Kidney (tissue), 14 donors: Measurements from ENCODE around the gene LRP6. TPM values are rescaled to one million over a fixed set of nuclear protein-coding genes. Genes with fewer than 3 reads are reported as not detected.

Source experiments
- DNase-seq, 5 donors: peaks; one replicate each; pipeline ENCODE4 v3.0.0-alpha.2; 2013 to 2020
- FAIRE-seq: peaks from 2 replicates; lab custom pipeline; 2012; peaks lifted over from hg19 to GRCh38; lab: Jason Lieb, UNC
- H3K27ac ChIP-seq, 2 donors: one replicate each; pipeline ENCODE4 v1.7.0; 2013; ENCODE audit warnings: low read depth in 2 of 2, low read length in 2 of 2, inconsistent platforms in 1 of 2
- H3K27me3 ChIP-seq: one replicate; pipeline ENCODE4 v1.7.1; 2013; ENCODE audit warnings: low read length, inconsistent platforms; ENCODE audit not compliant: control insufficient read depth, insufficient read depth
- H3K36me3 ChIP-seq, 3 donors: one replicate each; pipeline versions ENCODE4 v1.7.0 to v1.7.1; 2013; ENCODE audit warnings: low read length in 3 of 3, control low read depth in 1 of 3, inconsistent platforms in 1 of 3; ENCODE audit not compliant: insufficient read depth in 3 of 3, control insufficient read depth in 2 of 3
- H3K4me1 ChIP-seq, 3 donors: one replicate each; pipeline versions ENCODE4 v1.7.0 to v1.7.1; 2013; ENCODE audit warnings: low read length in 3 of 3, inconsistent platforms in 1 of 3, low read depth in 1 of 3; ENCODE audit not compliant: control insufficient read depth in 2 of 3, insufficient read depth in 2 of 3
- H3K4me3 ChIP-seq, 3 donors: one replicate each; pipeline versions ENCODE4 v1.7.0 to v1.8.1; 2013; ENCODE audit warnings: low read length in 3 of 3, control low read depth in 1 of 3, inconsistent platforms in 1 of 3
- H3K9ac ChIP-seq, 3 donors: one replicate each; pipeline versions ENCODE4 v1.7.0 to v1.7.1; 2013; ENCODE audit warnings: low read length in 3 of 3, control low read depth in 1 of 3, inconsistent platforms in 1 of 3
- H3K9me3 ChIP-seq, 3 donors: one replicate each; pipeline versions ENCODE4 v1.7.0 to v1.7.1; 2013; ENCODE audit warnings: low read length in 3 of 3, control low read depth in 1 of 3, inconsistent platforms in 1 of 3; ENCODE audit not compliant: control insufficient read depth in 2 of 3, insufficient read depth in 1 of 3
- intact Hi-C: fragments of 100-400 bp; cut with DNase I; formaldehyde crosslinking; loops from one replicate; pipeline ENCODE4 v1.11.1; 2022
- polyA plus RNA-seq: library from polyadenylated mRNA; stranded (reverse); fragments of 350-450 nt; fragmentation: Illumina TruSeq; extraction: RNeasy Lipid Tissue Mini Kit (QIAGEN cat#74804); gene quantifications from one replicate; pipeline ENCODE4 v1.2.3, GENCODE V29; 2014; ENCODE audit warnings: low read depth, low replicate concordance; ENCODE audit not compliant: insufficient read depth
- total RNA-seq: library from RNA; stranded (reverse); fragmentation: NEBNext Ultra II Directional; extraction: Animal tissue kit (Norgen Biotek cat#: 25700); gene quantifications from one replicate; pipeline ENCODE4 v1.2.1, GENCODE V29; 2021
- TF ChIP-seq, protein P1 (sequence below): IDR thresholded peaks from 3 replicates; pipeline ENCODE4 v1.5.1; 2012; ENCODE audit warnings: mild to moderate bottlenecking, moderate library complexity, borderline replicate concordance; ENCODE audit not compliant: insufficient read depth; ENCODE audit errors: extremely low read depth
- donor health status: control.
- donor health status: control.
- donor health status: control.
- donor health status: control.
- donor health status: control.
- donor health status: DM: yes; HTN: yes; CAD: no.
- donor health status: Normal renal cell carcinoma (clear cell type).

LRP6 gene
- total and polyA plus RNA-seq, 2 donors from 2014 or later, result 7.5 to 44.1 TPM

DNA sequence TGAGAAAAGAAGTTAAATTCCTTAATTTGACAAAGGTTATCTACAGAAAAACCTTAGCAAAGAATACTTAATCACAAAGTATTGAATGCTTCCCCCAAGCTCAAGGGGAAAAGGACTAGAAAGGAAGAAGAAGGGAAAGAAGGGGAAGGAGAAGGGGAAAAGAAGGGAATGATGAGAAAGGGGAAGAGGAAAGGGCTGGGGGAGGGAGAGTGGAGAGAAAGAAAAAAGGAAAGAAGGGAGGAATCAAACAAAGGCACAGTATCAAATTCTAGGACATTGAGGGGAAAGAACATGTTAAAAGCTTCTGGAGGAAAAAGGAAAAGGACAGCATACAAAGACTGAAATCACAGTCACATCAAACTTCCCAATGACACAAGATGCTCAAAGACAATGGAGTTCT lies 125.8 kb downstream of the LRP6 start:
- H3K27ac ChIP-seq, result no peak overlapping the region
- no peak for FAIRE-seq
- no peak overlapping the region for H3K4me3 ChIP-seq
- H3K9ac ChIP-seq, result no peak overlapping the region
- intact Hi-C loops, result no loop called here
- no peaks in the 10 kb centered on the region for H3K9me3 ChIP-seq
- peaks cover 0 to 7% (median 0%) of the 10 kb centered on the region in 3 donors for H3K4me1 ChIP-seq
- no peak for DNase-seq
- TF ChIP-seq, protein P1, sequence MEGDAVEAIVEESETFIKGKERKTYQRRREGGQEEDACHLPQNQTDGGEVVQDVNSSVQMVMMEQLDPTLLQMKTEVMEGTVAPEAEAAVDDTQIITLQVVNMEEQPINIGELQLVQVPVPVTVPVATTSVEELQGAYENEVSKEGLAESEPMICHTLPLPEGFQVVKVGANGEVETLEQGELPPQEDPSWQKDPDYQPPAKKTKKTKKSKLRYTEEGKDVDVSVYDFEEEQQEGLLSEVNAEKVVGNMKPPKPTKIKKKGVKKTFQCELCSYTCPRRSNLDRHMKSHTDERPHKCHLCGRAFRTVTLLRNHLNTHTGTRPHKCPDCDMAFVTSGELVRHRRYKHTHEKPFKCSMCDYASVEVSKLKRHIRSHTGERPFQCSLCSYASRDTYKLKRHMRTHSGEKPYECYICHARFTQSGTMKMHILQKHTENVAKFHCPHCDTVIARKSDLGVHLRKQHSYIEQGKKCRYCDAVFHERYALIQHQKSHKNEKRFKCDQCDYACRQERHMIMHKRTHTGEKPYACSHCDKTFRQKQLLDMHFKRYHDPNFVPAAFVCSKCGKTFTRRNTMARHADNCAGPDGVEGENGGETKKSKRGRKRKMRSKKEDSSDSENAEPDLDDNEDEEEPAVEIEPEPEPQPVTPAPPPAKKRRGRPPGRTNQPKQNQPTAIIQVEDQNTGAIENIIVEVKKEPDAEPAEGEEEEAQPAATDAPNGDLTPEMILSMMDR, result no peak
- H3K36me3 ChIP-seq, result peaks cover 0 to 6% (median 4%) of the 10 kb centered on the region in 3 donors
- H3K27me3 ChIP-seq, result no peaks in the 10 kb centered on the region

GRCh38 chr12:12138203-12139154 lies 128.4 kb downstream of the LRP6 start:
- Histone ChIP-seq H3K9me3 (no peaks in the 10 kb centered on the region), H3K4me1 (peaks cover 0 to 7% (median 0%) of the 10 kb centered on the region in 3 donors), H3K27ac (no peak overlapping the region), H3K36me3 (peaks cover 0 to 8% (median 6%) of the 10 kb centered on the region in 3 donors), H3K4me3 (no peak overlapping the region), H3K27me3 (no peaks in the 10 kb centered on the region), H3K9ac (no peak overlapping the region)
- FAIRE-seq, result no peak
- TF ChIP-seq, protein P1, result no peak
- DNase-seq, result no peak
- intact Hi-C loops, result no loop called here

DNA sequence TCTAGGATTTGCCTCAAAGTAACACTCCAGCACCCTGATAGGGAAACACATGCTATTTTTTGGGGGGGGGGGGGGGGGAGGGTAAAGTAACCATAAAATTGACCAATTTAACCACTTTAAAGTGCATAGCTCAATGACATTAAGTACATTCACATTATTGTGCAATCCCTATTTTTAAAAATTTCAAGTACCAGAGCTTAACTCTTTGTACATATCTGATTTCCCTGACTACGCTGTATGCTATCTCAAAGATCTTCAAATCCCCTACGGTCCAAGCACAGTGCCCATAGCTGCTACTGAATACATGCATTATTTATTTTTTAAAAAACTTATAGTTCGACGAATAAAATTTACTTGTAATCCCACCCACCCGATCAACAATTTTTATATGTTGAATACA lies 133.1 kb downstream of the LRP6 start:
- DNase-seq, result no peak

More for the DNA sequence above, 133.1 kb downstream of the LRP6 start:
- Histone ChIP-seq H3K9ac (no peak overlapping the region), H3K27ac (no peak overlapping the region), H3K9me3 (no peaks in the 10 kb centered on the region), H3K27me3 (no peaks in the 10 kb centered on the region), H3K36me3 (peaks cover 6 to 16% (median 10%) of the 10 kb centered on the region in 3 donors), H3K4me1 (peaks cover 0 to 7% (median 0%) of the 10 kb centered on the region in 3 donors), H3K4me3 (no peak overlapping the region)
- FAIRE-seq, result no peak
- intact Hi-C loops, result no loop called here
- TF ChIP-seq, protein P1, result no peak
